ENCODE measurements around the gene ZBTB12. TPM values are rescaled to one million over a fixed set of nuclear protein-coding genes. Genes with fewer than 3 reads are reported as not detected.
A peak's percentile ranks its signal among the peaks of the same experiment; 100 is the strongest.

The ZBTB12 gene
- polyA plus RNA-seq, 3 donors = 0.11 TPM; not detected in 2

- Histone ChIP-seq H3K9me3 (replicated peaks in 1 of 2; ENCODE audit: control insufficient read depth in 1 of 2, insufficient read depth in 1 of 2, low read length in 2 of 2) (no peaks in the 10 kb centered on the region), H3K4me1 (ENCODE audit: control insufficient read depth in 1 of 2, insufficient read depth in 2 of 2, low read length in 2 of 2) (no peaks in the 10 kb centered on the region), H3K79me2 (ENCODE audit: insufficient read depth, low read length) (no peaks in the 10 kb centered on the region), H3K9ac (ENCODE audit: insufficient read depth, low read length, poor library complexity, severe bottlenecking) (no peak overlapping the region), H3K36me3 (replicated peaks in 1 of 2; ENCODE audit: control insufficient read depth in 1 of 2, insufficient read depth in 2 of 2, low read length in 2 of 2) (no peaks in the 10 kb centered on the region), H3K27ac (ENCODE audit: low read depth in 1 of 2, low read length in 2 of 2) (no peak overlapping the region), H2AFZ (ENCODE audit: insufficient read depth, low read depth, low read length, poor library complexity, severe bottlenecking) (peak overlapping the region; percentile 36), H3K27me3 (ENCODE audit: control insufficient read depth in 2 of 2, insufficient read depth in 2 of 2, low read length in 2 of 2) (no peaks in the 10 kb centered on the region), H3K4me3 (replicated peaks in 1 of 3; ENCODE audit: low read depth in 2 of 3, low read length in 3 of 3) (no peak overlapping the region), H3K4me2 (replicated peaks; ENCODE audit: extremely low read depth, low read length, poor library complexity, severe bottlenecking) (no peak overlapping the region), H4K20me1 (ENCODE audit: insufficient read depth, low read length) (no peaks in the 10 kb centered on the region)
- no peak for DNase-seq
- Mint-ChIP-seq H3K4me3 (no peak overlapping the region), H3K4me1 (no peaks in the 10 kb centered on the region), H3K36me3 (peaks cover 0 to 3% of the 10 kb centered on the region in 2 donors), H3K27ac (peak overlapping the region in 2 of 7 donors; percentile 3 to 84), H3K27me3 (ENCODE audit: low read depth in 3 of 3) (peaks cover 5 to 10% (median 10%) of the 10 kb centered on the region in 3 donors), H3K9me3 (no peaks in the 10 kb centered on the region)
- 0% methylated on average over 1 of the region's 4 CpGs for WGBS (ENCODE audit: insufficient coverage)
- intact Hi-C loops (cut with micrococcal nuclease) = no loop called here
- TF ChIP-seq CTCF (IDR thresholded peaks at IDR 0.05) = no peak
Measured at GRCh38 chr6:31874084-31874670, 27.7 kb downstream of the ZBTB12 start.

GRCh38 chr6:31871046-31871659, 30.7 kb downstream of the ZBTB12 start:
- Histone ChIP-seq H2AFZ (ENCODE audit: insufficient read depth, low read depth, low read length, poor library complexity, severe bottlenecking) (no peak overlapping the region), H4K20me1 (ENCODE audit: insufficient read depth, low read length) (no peaks in the 10 kb centered on the region), H3K4me2 (replicated peaks; ENCODE audit: extremely low read depth, low read length, poor library complexity, severe bottlenecking) (no peak overlapping the region), H3K4me3 (replicated peaks in 1 of 3; ENCODE audit: low read depth in 2 of 3, low read length in 3 of 3) (no peak overlapping the region), H3K9ac (ENCODE audit: insufficient read depth, low read length, poor library complexity, severe bottlenecking) (no peak overlapping the region), H3K36me3 (replicated peaks in 1 of 2; ENCODE audit: control insufficient read depth in 1 of 2, insufficient read depth in 2 of 2, low read length in 2 of 2) (no peaks in the 10 kb centered on the region), H3K9me3 (replicated peaks in 1 of 2; ENCODE audit: control insufficient read depth in 1 of 2, insufficient read depth in 1 of 2, low read length in 2 of 2) (no peaks in the 10 kb centered on the region), H3K27me3 (ENCODE audit: control insufficient read depth in 2 of 2, insufficient read depth in 2 of 2, low read length in 2 of 2) (no peaks in the 10 kb centered on the region), H3K79me2 (ENCODE audit: insufficient read depth, low read length) (no peaks in the 10 kb centered on the region), H3K27ac (ENCODE audit: low read depth in 1 of 2, low read length in 2 of 2) (no peak overlapping the region), H3K4me1 (ENCODE audit: control insufficient read depth in 1 of 2, insufficient read depth in 2 of 2, low read length in 2 of 2) (no peaks in the 10 kb centered on the region)
- no peak for TF ChIP-seq CTCF (IDR thresholded peaks at IDR 0.05)
- intact Hi-C loops (cut with micrococcal nuclease) = no loop called here
- no peaks in the 10 kb centered on the region for H3K36me3 Mint-ChIP-seq
- 89% methylated on average over 6 of the region's 9 CpGs for WGBS (ENCODE audit: insufficient coverage)
- H3K27me3 Mint-ChIP-seq (ENCODE audit: low read depth in 3 of 3) = peaks cover 4 to 10% (median 9%) of the 10 kb centered on the region in 3 donors
- peak overlapping the region in 1 of 7 donors; percentile 11 for H3K27ac Mint-ChIP-seq
- no peak overlapping the region for H3K4me3 Mint-ChIP-seq
- no peaks in the 10 kb centered on the region for H3K9me3 Mint-ChIP-seq
- no peak for DNase-seq
- no peaks in the 10 kb centered on the region for H3K4me1 Mint-ChIP-seq

Measured in CD14-positive monocyte (primary cell).